Hindlimb muscle (tissue), 1 donor: ENCODE measurements around the gene SPINT3. TPM values are rescaled to one million over a fixed set of nuclear protein-coding genes. Genes with fewer than 3 reads are reported as not detected.

Experiments
- DNase-seq: peaks from one replicate; pipeline ENCODE4 v3.0.0-alpha.2; 2013
- polyA plus RNA-seq: library from polyadenylated mRNA; unstranded; fragments of 120-200 nt; gene quantifications from one replicate; pipeline ENCODE4 v1.2.1, GENCODE V29; 2013; ENCODE audit not compliant: insufficient read length

SPINT3 gene
- not detected for polyA plus RNA-seq

GRCh38 chr20:45515147-45515913 lies at the start of gene SPINT3:
TSS of gene SPINT3 (minus strand) at chr20:45515622. CDS start at chr20:45515608, 14 bp downstream.
- no peak for DNase-seq

- no peak for DNase-seq
These were observed 49.4 kb upstream of the SPINT3 start for GRCh38 chr20:45564760-45565276.

DNA sequence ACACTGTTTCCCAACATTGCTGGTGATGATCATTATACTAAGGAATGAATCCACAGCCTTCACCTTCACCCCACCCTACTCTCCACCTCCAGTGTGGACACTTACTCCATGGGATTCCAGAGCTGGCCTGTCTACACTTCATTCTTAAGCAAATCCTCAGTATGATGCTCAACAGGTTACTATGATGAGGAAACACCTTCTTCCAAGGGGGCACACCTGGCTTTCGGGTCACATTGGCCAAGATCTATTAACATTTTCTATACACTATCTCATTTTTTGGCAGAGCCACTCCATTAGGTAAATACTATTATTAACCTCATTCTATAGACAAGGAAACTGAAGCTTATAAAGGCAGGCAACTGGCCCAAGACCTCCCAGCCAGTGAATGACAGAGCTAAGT lies 39.8 kb upstream of the SPINT3 start:
- no peak for DNase-seq

DNA sequence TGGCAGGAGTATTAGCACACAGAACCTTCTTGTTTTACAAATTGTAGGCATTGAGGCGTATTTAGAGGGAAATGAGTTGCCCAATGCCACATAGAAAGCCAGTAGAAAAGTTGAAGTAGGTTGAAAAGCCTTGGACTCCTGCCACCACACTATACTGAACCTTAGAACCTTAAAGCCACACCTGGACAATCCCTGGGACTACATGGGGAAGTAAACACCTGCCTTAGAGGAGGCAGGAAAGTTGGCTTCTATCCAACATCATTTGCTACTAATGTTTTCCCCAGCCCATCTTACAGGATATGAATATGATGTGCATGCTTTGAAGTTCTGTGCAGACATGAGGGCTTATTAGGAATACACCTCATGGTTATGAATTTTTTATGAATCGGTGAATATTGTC lies 37.0 kb upstream of the SPINT3 start:
- DNase-seq: no peak

GRCh38 chr20:45550765-45551164 lies 35.3 kb upstream of the SPINT3 start:
- DNase-seq: no peak

GRCh38 chr20:45548410-45548809 lies 33.0 kb upstream of the SPINT3 start:
- DNase-seq: no peak

DNA sequence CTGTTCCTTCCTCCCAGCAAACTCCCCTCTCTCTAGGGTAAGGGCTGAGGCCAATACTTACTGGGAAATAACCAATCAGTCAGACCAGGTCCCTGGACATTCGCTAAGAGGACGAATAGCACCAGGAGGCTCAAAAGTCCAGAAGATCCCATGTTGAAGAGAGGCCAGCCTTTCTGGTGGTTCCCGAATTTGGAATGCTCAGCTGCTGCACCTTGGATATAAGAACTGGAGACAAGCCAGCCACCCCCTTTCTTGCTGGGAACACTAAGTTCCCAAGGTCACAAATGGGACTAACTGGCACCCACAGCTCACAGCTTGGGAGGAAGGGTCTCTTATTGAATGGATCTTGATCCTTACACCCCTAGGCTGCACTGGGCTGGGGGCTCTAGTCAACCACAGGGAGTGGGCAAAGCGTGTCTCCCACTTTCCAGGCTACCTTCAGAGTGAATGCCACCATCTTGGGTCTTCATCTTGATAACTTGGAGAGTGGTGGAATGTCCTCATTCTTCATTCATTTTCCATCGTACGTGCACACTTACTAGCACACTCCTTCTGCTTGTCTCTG lies 31.9 kb upstream of the SPINT3 start, which contains the start of gene EPPIN:
Gene EPPIN, minus strand, starts transcription at position 196 of the 565 bp plus-strand sequence. Its CDS starts 44 bp downstream, at position 152.
- DNase-seq: no peak

DNA sequence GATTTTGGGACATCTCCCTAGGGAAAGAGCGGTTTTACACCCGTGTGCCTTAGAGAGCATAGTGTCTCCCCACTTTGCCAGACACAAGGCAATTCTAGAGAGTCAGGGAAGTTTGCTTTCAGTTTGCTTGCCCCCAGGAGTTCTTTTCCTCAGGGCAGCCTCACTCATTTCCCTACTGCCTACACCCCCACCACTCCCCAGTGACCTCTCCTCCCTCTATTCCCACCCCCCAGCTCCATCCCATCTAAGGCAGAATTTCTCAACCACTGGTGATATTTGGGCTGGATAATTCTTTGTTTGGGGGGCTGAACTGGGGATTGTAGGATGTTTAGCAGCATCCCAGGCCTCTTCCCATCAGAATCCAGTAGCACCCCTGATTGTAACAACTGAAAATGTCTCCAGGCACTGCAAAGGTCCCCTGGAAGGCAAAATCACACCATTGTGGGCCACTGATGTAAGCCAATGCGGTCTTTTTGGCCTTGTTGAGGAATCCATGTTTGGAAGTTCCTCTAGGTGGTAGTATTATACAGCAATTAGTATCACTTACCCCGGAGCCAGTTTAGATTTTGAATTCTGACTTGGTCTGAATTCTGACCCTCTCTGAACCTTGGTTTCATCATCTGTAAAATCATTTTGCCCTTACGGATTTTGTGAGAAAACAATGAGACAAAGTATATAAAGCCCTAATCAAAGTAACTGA lies 30.5 kb upstream of the SPINT3 start:
- DNase-seq: peak; percentile 7

GRCh38 chr20:45545351-45545750 lies 29.9 kb upstream of the SPINT3 start:
- no peak for DNase-seq

DNA sequence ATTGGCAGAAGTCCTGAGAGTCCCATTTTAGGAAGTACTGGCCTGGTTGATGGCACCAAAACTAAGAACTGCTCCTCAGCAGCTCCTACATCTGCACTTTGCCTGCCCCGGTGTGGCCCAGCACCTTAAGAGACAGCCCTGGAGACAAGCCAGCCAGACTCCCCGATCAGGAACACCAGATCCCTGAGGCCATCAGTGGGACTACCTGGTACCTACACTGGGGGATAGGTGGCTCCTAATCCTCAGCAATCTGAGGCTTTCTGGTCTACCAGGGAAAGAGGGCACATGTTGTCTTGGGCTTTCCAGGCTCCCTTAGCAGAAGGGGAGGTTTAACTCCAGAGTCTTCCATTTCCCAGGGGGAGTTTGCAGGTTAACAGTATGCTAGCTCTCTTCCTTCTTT lies 24.0 kb upstream of the SPINT3 start, which contains the start of gene WFDC6:
Gene WFDC6, minus strand, starts transcription at position 101 of the 400 bp plus-strand sequence. Its CDS starts 75 bp downstream, at position 26.
- DNase-seq: no peak

- DNase-seq: no peak
These were observed 22.9 kb upstream of the SPINT3 start for GRCh38 chr20:45538209-45538799.

- DNase-seq: no peak
These were observed 11.9 kb upstream of the SPINT3 start for GRCh38 chr20:45527294-45527693.

GRCh38 chr20:45523821-45524220 lies 8.4 kb upstream of the SPINT3 start:
- no peak for DNase-seq

DNA sequence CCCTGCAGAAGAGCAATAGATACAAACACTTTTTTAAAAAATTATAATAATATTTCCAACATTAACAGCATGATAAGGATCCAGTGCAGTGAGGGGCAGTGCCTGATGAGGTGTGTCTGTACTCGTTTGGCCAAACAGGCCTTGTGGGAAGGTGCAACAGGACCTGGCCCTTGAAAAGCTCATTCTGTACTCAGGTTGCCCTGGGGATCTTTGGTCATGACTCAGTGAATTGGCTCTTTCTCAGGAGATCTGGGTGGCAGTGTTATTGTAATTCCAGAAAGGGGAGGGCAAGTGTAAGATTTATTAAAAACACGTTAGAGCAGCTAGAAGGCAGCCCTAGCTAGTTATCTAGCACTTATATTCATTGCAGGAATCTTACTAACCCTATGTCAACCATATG lies 2.9 kb upstream of the SPINT3 start:
- no peak for DNase-seq

DNA sequence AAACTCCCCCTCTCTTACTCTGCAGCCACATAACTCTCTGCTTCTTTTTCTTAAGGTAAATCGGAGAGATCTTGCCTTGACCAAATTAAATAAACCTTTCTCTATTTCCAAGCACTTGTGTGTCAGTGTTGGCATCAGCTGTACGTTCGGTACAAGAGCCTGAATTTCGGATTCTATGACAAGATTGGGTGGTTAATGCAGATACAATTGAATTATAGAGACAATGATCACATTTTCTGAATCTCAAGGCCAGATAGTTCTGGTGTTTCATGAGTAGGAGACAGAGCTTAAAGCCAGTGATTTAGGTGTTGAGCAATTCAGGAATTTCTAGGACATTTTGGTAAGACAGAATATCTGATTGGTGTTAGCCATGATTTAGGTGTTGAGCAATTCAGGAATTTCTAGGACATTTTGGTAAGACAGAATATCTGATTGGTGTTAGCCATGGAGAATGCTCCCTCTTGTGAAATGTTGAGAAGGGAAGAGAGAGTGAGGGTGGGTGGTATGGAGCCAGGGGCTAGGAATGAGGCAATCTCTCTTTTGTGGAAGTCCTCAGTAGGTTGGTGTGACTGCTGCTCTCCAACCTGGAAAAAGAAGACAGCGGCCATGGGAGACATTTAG lies 5.1 kb downstream of the SPINT3 start:
- DNase-seq: no peak

GRCh38 chr20:45509091-45509490 lies 6.3 kb downstream of the SPINT3 start:
- no peak for DNase-seq

GRCh38 chr20:45508068-45508886 lies 7.1 kb downstream of the SPINT3 start:
- DNase-seq: no peak

- no peak for DNase-seq
These were observed 8.2 kb downstream of the SPINT3 start for GRCh38 chr20:45507011-45507820.

- no peak for DNase-seq
These were observed 9.0 kb downstream of the SPINT3 start for GRCh38 chr20:45506398-45506797.

DNA sequence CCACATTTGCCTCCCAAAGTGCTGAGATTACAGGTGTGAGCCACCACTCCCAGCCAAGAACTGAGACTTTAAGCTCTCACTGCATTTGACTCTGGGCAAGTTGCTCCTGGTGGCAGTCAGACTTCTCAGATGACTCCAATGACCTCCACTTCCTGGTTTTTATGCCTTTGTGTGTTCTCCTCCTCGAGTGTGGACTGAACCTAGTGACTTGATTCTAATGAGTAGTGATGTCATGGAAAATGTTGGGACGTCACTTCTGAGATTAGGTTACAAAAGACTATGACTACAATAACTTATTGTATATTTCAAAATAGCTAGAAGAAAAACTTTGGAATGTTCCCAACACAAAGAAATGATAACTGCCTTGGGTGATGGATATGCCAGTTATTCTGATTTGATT lies 12.0 kb downstream of the SPINT3 start:
- no peak for DNase-seq

- no peak for DNase-seq
These were observed 12.9 kb downstream of the SPINT3 start for GRCh38 chr20:45502561-45502960.
